Upper lobe of left lung (tissue), 6 donors: ENCODE measurements around the gene GKN2. TPM values are rescaled to one million over a fixed set of nuclear protein-coding genes. Genes with fewer than 3 reads are reported as not detected.

Experiments
- ATAC-seq, 2 donors: fragments of 200-7000 bp; cut with Tn5 transposase; one replicate each; pipeline ENCODE4 v1.9.1; 2022; ENCODE audit warnings: mild to moderate bottlenecking in 2 of 2, moderate library complexity in 2 of 2; ENCODE audit not compliant: low FRiP score in 2 of 2
- DNase-seq, 2 donors: peaks; one replicate each; pipeline ENCODE4 v3.0.0-alpha.2; 2019 to 2020
- H3K27ac ChIP-seq, 4 donors: fragments of 200-600 bp; sonication (generic); one replicate each; pipeline ENCODE4 v1.5.1; 2016 to 2019
- H3K27me3 ChIP-seq, 4 donors: fragments of 200-600 bp; sonication (generic); one replicate each; pipeline ENCODE4 v1.5.1; 2017 to 2019
- H3K36me3 ChIP-seq, 4 donors: fragments of 200-600 bp; sonication (generic); one replicate each; pipeline ENCODE4 v1.5.1; 2016 to 2019
- H3K4me1 ChIP-seq, 4 donors: fragments of 200-600 bp; sonication (generic); one replicate each; pipeline ENCODE4 v1.5.1; 2018 to 2019
- H3K4me3 ChIP-seq, 4 donors: fragments of 200-600 bp; sonication (generic); one replicate each; pipeline ENCODE4 v1.5.1; 2017 to 2019; ENCODE audit warnings: mild to moderate bottlenecking in 2 of 4, moderate library complexity in 1 of 4
- H3K9me3 ChIP-seq, 4 donors: fragments of 200-600 bp; sonication (generic); one replicate each; pipeline ENCODE4 v1.5.1; 2018 to 2019
- EP300 ChIP-seq, 4 donors: sonication (generic); formaldehyde crosslinking; IDR thresholded peaks; one replicate each; pipeline ENCODE4 v1.5.1; 2017; ENCODE audit warnings: antibody characterized with exemption in 4 of 4, control low read depth in 2 of 4
- POLR2A ChIP-seq, 4 donors: fragments of 450-650 bp; IDR thresholded peaks; one replicate each; pipeline ENCODE4 v1.5.1; 2016 to 2017; ENCODE audit warnings: antibody characterized with exemption in 4 of 4, mild to moderate bottlenecking in 2 of 4
- POLR2AphosphoS5 ChIP-seq, 2 donors: sonication (generic); formaldehyde crosslinking; IDR thresholded peaks; one replicate each; pipeline ENCODE4 v1.5.1; 2017; ENCODE audit warnings: antibody characterized with exemption in 2 of 2
- WGBS, 2 donors: methylation state at CpG; one replicate each; pipeline ENCODE4 v1.1.5; 2017 to 2018; 5-methylcytosine and 5-hydroxymethylcytosine counted together
- total RNA-seq, 6 donors: library from RNA; depleted of rRNA in 4 of 6; stranded (reverse); fragments of >200 nt in 4 of 6; gene quantifications; one replicate each; pipeline versions ENCODE4 v1.1.0 to v1.2.1, GENCODE V29; 2016 to 2021
- TF ChIP-seq, protein P1 (sequence below), 6 experiments: fragments of 450-650 bp in 4 of 6; fragments of 200-600 bp in 2 of 6; sonication (generic) in 2 of 6; IDR thresholded peaks; one replicate each; pipeline ENCODE4 v1.5.1; 2016 to 2019; ENCODE audit warnings: antibody characterized with exemption in 6 of 6
- donor health status: DM: no; HTN: no; CAD: no; lungs with moderate emphysema.
- donor health status: DM: no; HTN: yes; CAD: no; lungs with severe emphysema.

GKN2 gene
- total RNA-seq, 6 donors from 2014 or later: 10.5 to 195 (median 60.7) TPM

DNA sequence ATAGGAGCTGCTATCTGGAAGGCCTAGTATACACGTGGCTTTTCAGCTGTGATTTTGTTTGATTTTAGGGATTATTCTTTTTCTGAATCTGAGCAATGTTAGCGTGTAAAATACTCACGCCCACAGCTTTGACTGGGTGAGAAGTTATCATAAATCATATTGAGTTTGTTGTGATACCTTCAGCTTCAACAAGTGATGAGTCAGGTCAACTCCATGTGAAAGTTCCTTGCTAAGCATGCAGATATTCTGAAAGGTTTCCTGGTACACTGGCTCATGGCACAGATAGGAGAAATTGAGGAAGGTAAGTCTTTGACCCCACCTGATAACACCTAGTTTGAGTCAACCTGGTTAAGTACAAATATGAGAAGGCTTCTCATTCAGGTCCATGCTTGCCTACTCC, 21.6 kb upstream of the GKN2 start, which contains the start of gene GKN1:
Gene GKN1 (plus strand): TSS at position 386 of the 400 bp plus-strand sequence. CDS start 42 bp downstream, outside the sequence.
- ATAC-seq (no peak), DNase-seq (no peak)
- H3K36me3 ChIP-seq: no peaks in the 10 kb centered on the region
- H3K27ac ChIP-seq: no peak within 1 kb of the TSS
- TF ChIP-seq, protein P1, sequence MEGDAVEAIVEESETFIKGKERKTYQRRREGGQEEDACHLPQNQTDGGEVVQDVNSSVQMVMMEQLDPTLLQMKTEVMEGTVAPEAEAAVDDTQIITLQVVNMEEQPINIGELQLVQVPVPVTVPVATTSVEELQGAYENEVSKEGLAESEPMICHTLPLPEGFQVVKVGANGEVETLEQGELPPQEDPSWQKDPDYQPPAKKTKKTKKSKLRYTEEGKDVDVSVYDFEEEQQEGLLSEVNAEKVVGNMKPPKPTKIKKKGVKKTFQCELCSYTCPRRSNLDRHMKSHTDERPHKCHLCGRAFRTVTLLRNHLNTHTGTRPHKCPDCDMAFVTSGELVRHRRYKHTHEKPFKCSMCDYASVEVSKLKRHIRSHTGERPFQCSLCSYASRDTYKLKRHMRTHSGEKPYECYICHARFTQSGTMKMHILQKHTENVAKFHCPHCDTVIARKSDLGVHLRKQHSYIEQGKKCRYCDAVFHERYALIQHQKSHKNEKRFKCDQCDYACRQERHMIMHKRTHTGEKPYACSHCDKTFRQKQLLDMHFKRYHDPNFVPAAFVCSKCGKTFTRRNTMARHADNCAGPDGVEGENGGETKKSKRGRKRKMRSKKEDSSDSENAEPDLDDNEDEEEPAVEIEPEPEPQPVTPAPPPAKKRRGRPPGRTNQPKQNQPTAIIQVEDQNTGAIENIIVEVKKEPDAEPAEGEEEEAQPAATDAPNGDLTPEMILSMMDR (IDR thresholded peaks at IDR 0.05): no peak
- TF ChIP-seq POLR2AphosphoS5 (IDR thresholded peaks at IDR 0.05): no peak
- no peak for TF ChIP-seq EP300 (IDR thresholded peaks at IDR 0.05)
- TF ChIP-seq POLR2A (IDR thresholded peaks at IDR 0.05): no peak
- no peaks in the 10 kb centered on the region for H3K4me1 ChIP-seq
- WGBS, 2 donors: 58 to 63% methylated on average over 3 of the region's 3 CpGs
- H3K9me3 ChIP-seq: no peaks in the 10 kb centered on the region
- no peaks in the 10 kb centered on the region for H3K27me3 ChIP-seq
- no peak within 1 kb of the TSS for H3K4me3 ChIP-seq

GRCh38 chr2:68971591-68972231, 19.0 kb upstream of the GKN2 start:
- no peak overlapping the region for H3K4me3 ChIP-seq
- H3K27me3 ChIP-seq: no peaks in the 10 kb centered on the region
- WGBS, 2 donors: 63 to 77% methylated on average over 4 to 5 of the region's 5 CpGs
- no peaks in the 10 kb centered on the region for H3K36me3 ChIP-seq
- DNase-seq: no peak
- ATAC-seq: peak in 1 of 2 donors; percentile 45
- no peak overlapping the region for H3K27ac ChIP-seq
- no peaks in the 10 kb centered on the region for H3K4me1 ChIP-seq
- TF ChIP-seq POLR2AphosphoS5 (IDR thresholded peaks at IDR 0.05) (no peak), POLR2A (IDR thresholded peaks at IDR 0.05) (no peak)
- TF ChIP-seq, protein P1 (IDR thresholded peaks at IDR 0.05): no peak
- H3K9me3 ChIP-seq: no peaks in the 10 kb centered on the region

- no peaks in the 10 kb centered on the region for H3K27me3 ChIP-seq
- no peak overlapping the region for H3K27ac ChIP-seq
- H3K4me1 ChIP-seq: no peaks in the 10 kb centered on the region
- no peaks in the 10 kb centered on the region for H3K36me3 ChIP-seq
- ATAC-seq: no peak
- 81 to 84% methylated on average over 8 of the region's 8 CpGs for WGBS, 2 donors
- TF ChIP-seq POLR2AphosphoS5 (IDR thresholded peaks at IDR 0.05): no peak
- TF ChIP-seq, protein P1 (IDR thresholded peaks at IDR 0.05): no peak
- TF ChIP-seq EP300 (IDR thresholded peaks at IDR 0.05): no peak
- no peak for TF ChIP-seq POLR2A (IDR thresholded peaks at IDR 0.05)
- no peaks in the 10 kb centered on the region for H3K9me3 ChIP-seq
- H3K4me3 ChIP-seq: no peak overlapping the region
- no peak for DNase-seq
Measured at GRCh38 chr2:68970566-68971265, 18.0 kb upstream of the GKN2 start.

DNA sequence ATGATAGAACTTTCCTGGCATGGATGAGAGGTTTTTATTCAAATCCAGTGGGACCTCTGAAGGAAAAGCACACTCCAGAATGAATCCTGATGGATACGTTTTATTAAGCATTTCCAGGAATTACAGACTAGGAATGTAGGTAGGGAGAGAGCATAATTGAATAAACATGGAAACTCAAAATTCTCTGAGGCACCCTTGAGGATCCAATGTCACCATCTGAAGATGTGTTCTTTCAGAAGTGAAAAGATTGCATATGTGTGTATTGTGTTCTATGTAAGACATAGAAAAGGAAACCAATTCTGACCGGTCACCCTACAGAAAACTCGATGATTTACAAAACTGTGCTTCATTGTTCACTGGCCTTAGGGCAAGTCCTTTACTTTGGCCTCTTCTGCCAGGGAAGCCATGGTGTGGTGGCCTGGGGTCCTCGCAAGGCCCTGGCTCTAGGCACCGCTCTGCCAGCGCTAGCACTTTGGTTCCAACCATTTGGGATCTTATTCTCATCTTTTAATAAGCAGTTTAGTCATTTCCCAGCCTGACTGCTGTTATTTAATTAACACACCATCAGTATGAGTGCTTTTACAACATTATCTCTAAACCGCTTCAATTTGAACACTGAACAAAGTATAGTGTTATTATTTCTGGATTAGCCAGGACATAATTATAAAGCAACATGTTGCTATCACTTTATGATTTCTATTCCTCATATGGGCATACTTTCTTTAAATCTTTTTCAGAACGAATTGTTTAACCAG, 17.2 kb upstream of the GKN2 start:
- Histone ChIP-seq H3K27me3 (no peaks in the 10 kb centered on the region), H3K4me3 (no peak overlapping the region), H3K9me3 (no peaks in the 10 kb centered on the region), H3K27ac (no peak overlapping the region), H3K4me1 (no peaks in the 10 kb centered on the region), H3K36me3 (no peaks in the 10 kb centered on the region)
- TF ChIP-seq, protein P1 (IDR thresholded peaks at IDR 0.05): no peak
- no peak for TF ChIP-seq EP300 (IDR thresholded peaks at IDR 0.05)
- TF ChIP-seq POLR2AphosphoS5 (IDR thresholded peaks at IDR 0.05): no peak
- TF ChIP-seq POLR2A (IDR thresholded peaks at IDR 0.05): no peak
- WGBS, 2 donors: 82 to 90% methylated on average over 8 of the region's 8 CpGs
- ATAC-seq (no peak), DNase-seq (peak in 1 of 2 donors; percentile 3)
